Neural cell (in vitro differentiated cells): ENCODE data around the gene SLC2A13.

Source experiments
- CTCF ChIP-seq: fragments of 450-650 bp; IDR thresholded peaks from 2 replicates; pipeline ENCODE4 v1.5.1; 2014; ENCODE audit warnings: antibody characterized with exemption, mild to moderate bottlenecking, moderate library complexity; ENCODE audit not compliant: poor library complexity, severe bottlenecking
- EZH2 ChIP-seq: fragments of 200-600, 300-800 bp; shearing (Covaris generic), sonication (generic); IDR thresholded peaks from 2 replicates; pipeline ENCODE4 v1.6.1; 2014; ENCODE audit warnings: antibody characterized with exemption, low read length, borderline replicate concordance, mild to moderate bottlenecking; ENCODE audit not compliant: insufficient read depth, poor library complexity, severe bottlenecking
- POLR2AphosphoS5 ChIP-seq: IDR thresholded peaks from 2 replicates; pipeline ENCODE4 v1.6.1; 2012
- REST ChIP-seq: IDR thresholded peaks from 2 replicates; pipeline ENCODE4 v1.6.1; 2012; ENCODE audit warnings: borderline replicate concordance
- SMC3 ChIP-seq: fragments of 450-650 bp; conservative IDR thresholded peaks from 2 replicates; pipeline ENCODE4 v1.6.1; 2014; ENCODE audit warnings: antibody characterized with exemption, mild to moderate bottlenecking, moderate library complexity; ENCODE audit not compliant: poor library complexity

GRCh38 chr12:39798429-39798828, 307.5 kb downstream of the SLC2A13 start:
- TF ChIP-seq CTCF (no peak), POLR2AphosphoS5 (no peak), REST (no peak), EZH2 (no peak), SMC3 (no peak)
